HEK293T (cell line): ENCODE measurements around the gene CCDC33.

Experiments used
- CTCF ChIA-PET: fragments of 350-600 bp; formaldehyde crosslinking; extraction: SDS; loops from one replicate; lab custom pipeline; 2021; ENCODE audit warnings: antibody characterized with exemption, inconsistent platforms; lab: Yijun Ruan, JAX
- POLR2A ChIA-PET: fragments of 350-600 bp; formaldehyde crosslinking; extraction: SDS; loops from one replicate; lab custom pipeline; 2020; ENCODE audit warnings: antibody characterized with exemption, inconsistent platforms; lab: Yijun Ruan, JAX
- DNase-seq: peaks from one replicate; pipeline ENCODE4 v3.0.0; 2012; ENCODE audit warnings: mixed read lengths; ENCODE audit errors: extremely low spot score
- ARNT ChIP-seq: fragments of 450-650 bp; IDR thresholded peaks from 2 replicates; pipeline ENCODE4 v1.6.1; 2017; ENCODE audit warnings: mild to moderate bottlenecking
- BHLHE40 ChIP-seq: fragments of 450-650 bp; IDR thresholded peaks from 2 replicates; pipeline ENCODE4 v1.6.1; 2016; ENCODE audit warnings: mild to moderate bottlenecking, moderate library complexity, borderline replicate concordance
- CTBP1 ChIP-seq: fragments of 450-650 bp; IDR thresholded peaks from 2 replicates; pipeline ENCODE4 v1.6.1; 2016; ENCODE audit warnings: borderline replicate concordance
- ELF4 ChIP-seq: fragments of 450-650 bp; IDR thresholded peaks from 2 replicates; pipeline ENCODE4 v1.6.1; 2017; ENCODE audit warnings: antibody characterized with exemption
- FOXA1 ChIP-seq: fragments of 450-650 bp; IDR thresholded peaks from 2 replicates; pipeline ENCODE4 v1.6.1; 2016; ENCODE audit warnings: mild to moderate bottlenecking
- FOXK2 ChIP-seq: fragments of 450-650 bp; IDR thresholded peaks from 2 replicates; pipeline ENCODE4 v1.6.1; 2016; ENCODE audit warnings: mild to moderate bottlenecking
- FOXM1 ChIP-seq: fragments of 450-650 bp; IDR thresholded peaks from 2 replicates; pipeline ENCODE4 v1.6.1; 2017; ENCODE audit warnings: mild to moderate bottlenecking, borderline replicate concordance
- HDGF ChIP-seq: fragments of 450-650 bp; IDR thresholded peaks from 2 replicates; pipeline ENCODE4 v1.6.1; 2017; ENCODE audit warnings: antibody characterized with exemption, borderline replicate concordance
- L3MBTL2 ChIP-seq: fragments of 450-650 bp; conservative IDR thresholded peaks from 2 replicates; pipeline ENCODE4 v1.6.1; 2016; ENCODE audit warnings: mild to moderate bottlenecking
- LEF1 ChIP-seq: fragments of 450-650 bp; IDR thresholded peaks from 2 replicates; pipeline ENCODE4 v1.6.1; 2017; ENCODE audit warnings: mild to moderate bottlenecking, borderline replicate concordance
- NFRKB ChIP-seq: fragments of 450-650 bp; IDR thresholded peaks from 2 replicates; pipeline ENCODE4 v1.6.1; 2016; ENCODE audit warnings: mild to moderate bottlenecking, moderate library complexity
- PKNOX1 ChIP-seq: fragments of 450-650 bp; IDR thresholded peaks from 2 replicates; pipeline ENCODE4 v1.6.1; 2016
- SP1 ChIP-seq: fragments of 450-650 bp; IDR thresholded peaks from 2 replicates; pipeline ENCODE4 v1.6.1; 2017
- SUZ12 ChIP-seq: fragments of 450-650 bp; IDR thresholded peaks from 2 replicates; pipeline ENCODE4 v1.6.1; 2016; ENCODE audit warnings: mild to moderate bottlenecking
- TARDBP ChIP-seq: fragments of 450-650 bp; IDR thresholded peaks from 2 replicates; pipeline ENCODE4 v1.6.1; 2016
- ZNF384 ChIP-seq: fragments of 450-650 bp; IDR thresholded peaks from 2 replicates; pipeline ENCODE4 v1.6.1; 2016

Gene CCDC33

GRCh38 chr15:74295800-74296199 is 59.7 kb downstream of the CCDC33 start:
- CTCF ChIA-PET = interaction anchor here (1.3 kb wide), 2 partner anchors 12 to 65 kb away, joined by 3 read pairs; no protein-coding TSS in a partner anchor
- POLR2A ChIA-PET = no interaction called here
- DNase-seq = no peak
- TF ChIP-seq SP1 (no peak), TARDBP (no peak), HDGF (no peak), ZNF384 (no peak), BHLHE40 (no peak), FOXM1 (no peak), NFRKB (no peak), FOXA1 (no peak), ELF4 (no peak), L3MBTL2 (no peak), FOXK2 (no peak), PKNOX1 (no peak), SUZ12 (no peak), CTBP1 (no peak), ARNT (no peak), LEF1 (no peak)

GRCh38 chr15:74297887-74298286 is 61.8 kb downstream of the CCDC33 start:
- ChIA-PET CTCF (interaction anchor here (0.6 to 2.2 kb wide), 3 partner anchors 10 to 14 kb away, joined by 3 to 8 read pairs (median 3); no protein-coding TSS in a partner anchor), POLR2A (no interaction called here)
- TF ChIP-seq FOXM1 (no peak), SP1 (no peak), HDGF (no peak), SUZ12 (no peak)
- DNase-seq = no peak

- CTCF ChIA-PET = interaction anchor here (0.6 kb wide), 1 partner anchor 38 kb away, joined by 4 read pairs; no protein-coding TSS in a partner anchor
- POLR2A ChIA-PET = no interaction called here
- TF ChIP-seq ZNF384 (no peak), FOXK2 (no peak), TARDBP (no peak), LEF1 (no peak), HDGF (no peak), FOXA1 (no peak)
- DNase-seq = no peak
Observed at GRCh38 chr15:74300057-74300795, 64.1 kb downstream of the CCDC33 start.

- DNase-seq = no peak
- ChIA-PET CTCF (interaction anchor here (0.6 kb wide), 1 partner anchor 19 kb away, joined by 5 read pairs; no protein-coding TSS in a partner anchor), POLR2A (no interaction called here)
- TF ChIP-seq SUZ12 (no peak), SP1 (no peak), ZNF384 (no peak), TARDBP (no peak), BHLHE40 (no peak), PKNOX1 (no peak), ARNT (no peak), FOXM1 (no peak), LEF1 (no peak), L3MBTL2 (no peak), CTBP1 (no peak), NFRKB (no peak), FOXK2 (no peak), ELF4 (no peak), FOXA1 (no peak), HDGF (no peak)
Observed at GRCh38 chr15:74301583-74302361, 65.6 kb downstream of the CCDC33 start.

GRCh38 chr15:74302821-74303359 is 66.8 kb downstream of the CCDC33 start:
- ChIA-PET CTCF (interaction anchor here (1.0 kb wide), 1 partner anchor 175 kb away, joined by 6 read pairs; no protein-coding TSS in a partner anchor), POLR2A (no interaction called here)
- TF ChIP-seq TARDBP = no peak
- no peak for TF ChIP-seq L3MBTL2
- TF ChIP-seq CTBP1 = no peak
- TF ChIP-seq SP1 = no peak
- no peak for TF ChIP-seq SUZ12
- TF ChIP-seq PKNOX1 = no peak
- no peak for TF ChIP-seq ZNF384
- no peak for TF ChIP-seq BHLHE40
- no peak for TF ChIP-seq HDGF
- TF ChIP-seq FOXA1 = no peak
- peak; percentile 66 for DNase-seq
